IMR-90 (cell line): ENCODE results near the gene DYNLRB1. TPM values are rescaled to one million over a fixed set of nuclear protein-coding genes. Genes with fewer than 3 reads are reported as not detected.
A peak's percentile ranks its signal among the peaks of the same experiment; 100 is the strongest.

Experiments used
- ATAC-seq: fragments of 200-7000 bp; cut with Tn5 transposase; 2 replicates; pipeline ENCODE4 v1.9.1; 2020; ENCODE audit warnings: low read depth, mild to moderate bottlenecking, moderate library complexity
- BruUV-seq: library from RNA; stranded (reverse); fragments of 400-500 nt; replicated peaks from 2 replicates; lab custom pipeline; 2021; lab: Mats Ljungman, UMichigan
- CTCF ChIA-PET: fragments of 300-600 bp; formaldehyde crosslinking; extraction: SDS; loops from one replicate; lab custom pipeline; 2021; ENCODE audit warnings: antibody characterized with exemption; lab: Yijun Ruan, JAX
- POLR2A ChIA-PET: fragments of 300-600 bp; sonication (Branson Sonifier 250); formaldehyde crosslinking; loops from one replicate; lab custom pipeline; 2022; ENCODE audit warnings: antibody characterized with exemption; ENCODE audit not compliant: unreplicated experiment; lab: Charles Lee
- DNase-seq: peaks from one replicate; pipeline ENCODE4 v3.0.0; 2013
- H2AFZ ChIP-seq: replicated peaks from 2 replicates; pipeline ENCODE3; 2013; ENCODE audit warnings: low read length, mild to moderate bottlenecking; ENCODE audit not compliant: poor library complexity
- H2AK5ac ChIP-seq: 2 replicates; pipeline ENCODE4 v1.6.1; 2013; ENCODE audit warnings: low read depth, low read length, inconsistent platforms
- H2AK9ac ChIP-seq: replicated peaks from 2 replicates; pipeline ENCODE3; 2013; ENCODE audit warnings: mild to moderate bottlenecking, low read depth, low read length, moderate library complexity; ENCODE audit not compliant: poor library complexity
- H2BK120ac ChIP-seq: 2 replicates; pipeline ENCODE4 v1.6.1; 2013; ENCODE audit warnings: low read depth, low read length, inconsistent platforms
- H2BK15ac ChIP-seq: 3 replicates; pipeline ENCODE4 v1.6.1; 2013; ENCODE audit warnings: low read depth, low read length, inconsistent platforms
- H2BK20ac ChIP-seq: 2 replicates; pipeline ENCODE4 v1.6.1; 2013; ENCODE audit warnings: low read depth, mild to moderate bottlenecking, inconsistent platforms, low read length, moderate library complexity
- H2BK5ac ChIP-seq: 2 replicates; pipeline ENCODE4 v1.6.1; 2013; ENCODE audit warnings: mild to moderate bottlenecking, low read depth, low read length, inconsistent platforms; ENCODE audit not compliant: poor library complexity, severe bottlenecking
- H3K14ac ChIP-seq: replicated peaks from 2 replicates; pipeline ENCODE4 v1.6.1; 2013; ENCODE audit warnings: low read depth, low read length, inconsistent platforms
- H3K18ac ChIP-seq: 2 replicates; pipeline ENCODE4 v1.6.1; 2013; ENCODE audit warnings: low read depth, low read length, control low read depth
- H3K23ac ChIP-seq: 2 replicates; pipeline ENCODE4 v1.6.1; 2013; ENCODE audit warnings: low read depth, low read length, inconsistent platforms
- H3K27ac ChIP-seq: 2 replicates; pipeline ENCODE4 v1.5.1; 2013; ENCODE audit warnings: mild to moderate bottlenecking, control low read depth, low read length; ENCODE audit not compliant: insufficient read depth
- H3K27me3 ChIP-seq: 2 replicates; pipeline ENCODE4 v1.6.1; 2013; ENCODE audit warnings: low read length; ENCODE audit not compliant: control insufficient read depth, insufficient read depth
- H3K36me3 ChIP-seq: 2 replicates; pipeline ENCODE4 v1.6.1; 2013; ENCODE audit warnings: low read length, mixed read lengths; ENCODE audit not compliant: control insufficient read depth, insufficient read depth
- H3K4ac ChIP-seq: 2 replicates; pipeline ENCODE4 v1.6.1; 2013; ENCODE audit warnings: low read depth, low read length, inconsistent platforms
- H3K4me1 ChIP-seq: 2 replicates; pipeline ENCODE4 v1.6.1; 2013; ENCODE audit warnings: low read length, mixed read lengths; ENCODE audit not compliant: control insufficient read depth, insufficient read depth
- H3K4me2 ChIP-seq: 2 replicates; pipeline ENCODE4 v1.6.1; 2013; ENCODE audit warnings: low read depth, mild to moderate bottlenecking, control low read depth, low read length, moderate library complexity
- H3K4me3 ChIP-seq: 2 replicates; pipeline ENCODE4 v1.5.1; 2013; ENCODE audit warnings: low read depth, mild to moderate bottlenecking, control low read depth, low read length, moderate library complexity; ENCODE audit not compliant: insufficient read depth
- H3K56ac ChIP-seq: 2 replicates; pipeline ENCODE4 v1.6.1; 2013; ENCODE audit warnings: low read length, inconsistent platforms; ENCODE audit not compliant: insufficient read depth; ENCODE audit errors: extremely low read depth
- H3K79me1 ChIP-seq, 2 experiments: 2 replicates each; pipeline ENCODE4 v1.6.1; 2013; ENCODE audit warnings: low read length in 2 of 2, inconsistent platforms in 1 of 2, low read depth in 1 of 2
- H3K9ac ChIP-seq: 2 replicates; pipeline ENCODE4 v1.6.1; 2013; ENCODE audit warnings: low read depth, low read length, control low read depth
- H3K9me1 ChIP-seq: 2 replicates; pipeline ENCODE4 v1.6.1; 2013; ENCODE audit warnings: low read length, inconsistent platforms; ENCODE audit not compliant: insufficient read depth
- H3K9me3 ChIP-seq: 2 replicates; pipeline ENCODE4 v1.6.1; 2013; ENCODE audit warnings: low read length; ENCODE audit not compliant: control insufficient read depth, insufficient read depth
- H4K20me1 ChIP-seq: 2 replicates; pipeline ENCODE4 v1.6.1; 2013; ENCODE audit warnings: low read length, inconsistent platforms; ENCODE audit not compliant: insufficient read depth
- H4K5ac ChIP-seq: 2 replicates; pipeline ENCODE4 v1.6.1; 2013; ENCODE audit warnings: mild to moderate bottlenecking, low read depth, low read length, control low read depth
- H4K8ac ChIP-seq, 2 experiments: 2 replicates each; pipeline ENCODE4 v1.6.1; 2013; ENCODE audit warnings: low read depth in 2 of 2, low read length in 2 of 2, control low read depth in 1 of 2, inconsistent platforms in 1 of 2
- H4K91ac ChIP-seq: 2 replicates; pipeline ENCODE4 v1.6.1; 2013; ENCODE audit warnings: low read depth, low read length, inconsistent platforms; ENCODE audit not compliant: insufficient read depth
- CEBPB ChIP-seq: IDR thresholded peaks from 2 replicates; pipeline ENCODE4 v1.6.1; 2012; ENCODE audit warnings: low read depth, low read length, improper control_type of control experiment
- RFX5 ChIP-seq: IDR thresholded peaks from 2 replicates; pipeline ENCODE4 v1.8.0; 2012; ENCODE audit warnings: low read depth, mild to moderate bottlenecking, low read length, moderate library complexity
- USF2 ChIP-seq: fragments of 150-350 bp; IDR thresholded peaks from 2 replicates; pipeline ENCODE4 v1.6.1; 2017; ENCODE audit warnings: mild to moderate bottlenecking, antibody characterized with exemption, low read length, low read depth
- WGBS, 2 experiments: methylation state at CpG; one replicate each; pipeline versions ENCODE4 v1.1.5 to v1.1.7; 2013; ENCODE audit warnings: missing lambda C conversion rate in 2 of 2; ENCODE audit not compliant: insufficient read length in 1 of 2; ENCODE audit errors: extremely low coverage in 2 of 2; 5-methylcytosine and 5-hydroxymethylcytosine counted together
- dilution Hi-C: fragments of 300-500 bp; cut with HindIII; formaldehyde crosslinking; loops from one replicate; pipeline ENCODE4 v1.14.3; 2018; ENCODE audit warnings: low sequenced_read_pairs; ENCODE audit not compliant: unreplicated experiment
- in situ Hi-C: fragments of 300-500 bp; cut with MboI; formaldehyde crosslinking; loops from 3 replicates; pipeline ENCODE4 v1.14.3; 2019; ENCODE audit warnings: low sequenced_read_pairs, inconsistent platforms, mixed read lengths
- intact Hi-C: fragments of 100-400 bp; cut with micrococcal nuclease; formaldehyde crosslinking; loops from 2 replicates; pipeline ENCODE4 v1.10.0; 2022
- polyA plus RNA-seq, 3 experiments: library from polyadenylated mRNA; depleted of rRNA; stranded (reverse); fragments of >200 nt; gene quantifications; 2 replicates each; pipeline ENCODE4 v1.2.3, GENCODE V29; 2012; ENCODE audit warnings: low replicate concordance in 1 of 3
- total RNA-seq: library from RNA; depleted of rRNA; stranded (reverse); fragments of >200 nt; gene quantifications from 2 replicates; pipeline ENCODE4 v1.2.3, GENCODE V29; 2012

The DYNLRB1 gene
- total and polyA plus RNA-seq, 2 of the 4 experiments (the other 2 are of a cell fraction), result 82.4 to 380 TPM

GRCh38 chr20:34573541-34574300, 57.5 kb downstream of the DYNLRB1 start:
- ATAC-seq, result no peak
- dilution Hi-C loops (no loop called here), intact Hi-C loops (loop anchor here (10.0 kb wide), 1 partner anchor 391 kb away; no protein-coding TSS in a partner anchor), in situ Hi-C loops (no loop called here)
- Histone ChIP-seq H3K4me2 (no peak overlapping the region), H3K36me3 (0 out of 2 replicates have a peak, but pooled peaks cover 1% of the 10 kb centered on the region), H4K5ac (no peak overlapping the region), H2BK15ac (no peak overlapping the region), H3K9me3 (no peaks in the 10 kb centered on the region), H2AK5ac (no peak overlapping the region), H3K23ac (no peak overlapping the region; the same call in 1 of the 2 replicates), H3K56ac (no peak overlapping the region), H2BK20ac (no peak overlapping the region), H4K20me1 (no peaks in the 10 kb centered on the region), H2BK5ac (no peak overlapping the region), H4K91ac (no peak overlapping the region), H2AK9ac (no peak overlapping the region), H3K4ac (no peak overlapping the region), H3K14ac (no peak overlapping the region), H3K27me3 (no peaks in the 10 kb centered on the region), H2BK120ac (no peak overlapping the region), H2AFZ (peak overlapping the region; percentile 35), H3K4me3 (no peak overlapping the region), H3K79me1 (no peaks in the 10 kb centered on the region), H3K18ac (no peak overlapping the region), H3K4me1 (peaks cover 3% of the 10 kb centered on the region), H4K8ac (no peak overlapping the region), H3K9me1 (peaks cover 14% of the 10 kb centered on the region), H3K9ac (no peak overlapping the region), H3K27ac (no peak overlapping the region)
- BruUV-seq, result no TSS peak
- no peak for TF ChIP-seq USF2
- TF ChIP-seq RFX5, result no peak
- TF ChIP-seq CEBPB, result no peak
- no CpG with 5 or more reads among the region's 7 CpGs for WGBS, 2 experiments
- ChIA-PET POLR2A (no interaction called here), CTCF (no interaction called here)
- DNase-seq, result no peak
